ENCODE data around the gene TGFB2. TPM values are rescaled to one million over a fixed set of nuclear protein-coding genes. Genes with fewer than 3 reads are reported as not detected.
A peak's percentile ranks its signal among the peaks of the same experiment; 100 is the strongest.

Gene TGFB2
- total RNA-seq, 1 donor from 2014 or later = 50.6 TPM

DNA sequence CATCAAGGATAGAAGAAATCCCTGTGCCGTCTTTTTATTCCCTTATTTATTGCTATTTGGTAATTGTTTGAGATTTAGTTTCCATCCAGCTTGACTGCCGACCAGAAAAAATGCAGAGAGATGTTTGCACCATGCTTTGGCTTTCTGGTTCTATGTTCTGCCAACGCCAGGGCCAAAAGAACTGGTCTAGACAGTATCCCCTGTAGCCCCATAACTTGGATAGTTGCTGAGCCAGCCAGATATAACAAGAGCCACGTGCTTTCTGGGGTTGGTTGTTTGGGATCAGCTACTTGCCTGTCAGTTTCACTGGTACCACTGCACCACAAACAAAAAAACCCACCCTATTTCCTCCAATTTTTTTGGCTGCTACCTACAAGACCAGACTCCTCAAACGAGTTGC lies 99.0 kb downstream of the TGFB2 start:
- no peak overlapping the region for H3K9ac ChIP-seq (ENCODE audit: low read depth in 1 of 3, low read length in 3 of 3)
- no peaks in the 10 kb centered on the region for H3K9me3 ChIP-seq (ENCODE audit: control insufficient read depth in 3 of 3, low read length in 3 of 3)
- no peak overlapping the region for H3K4me3 ChIP-seq (ENCODE audit: low read length in 3 of 3)
- H3K27ac ChIP-seq (ENCODE audit: low read depth, low read length) = no peak overlapping the region
- H3K27me3 ChIP-seq (ENCODE audit: control insufficient read depth in 3 of 3, insufficient read depth in 3 of 3, low read length in 3 of 3) = no peaks in the 10 kb centered on the region
- H3K36me3 ChIP-seq (ENCODE audit: control insufficient read depth in 3 of 3, insufficient read depth in 3 of 3, low read length in 3 of 3) = no peaks in the 10 kb centered on the region
- peaks cover 11 to 16% (median 15%) of the 10 kb centered on the region in 3 donors for H3K4me1 ChIP-seq (ENCODE audit: control insufficient read depth in 3 of 3, insufficient read depth in 3 of 3, low read length in 3 of 3)

DNA sequence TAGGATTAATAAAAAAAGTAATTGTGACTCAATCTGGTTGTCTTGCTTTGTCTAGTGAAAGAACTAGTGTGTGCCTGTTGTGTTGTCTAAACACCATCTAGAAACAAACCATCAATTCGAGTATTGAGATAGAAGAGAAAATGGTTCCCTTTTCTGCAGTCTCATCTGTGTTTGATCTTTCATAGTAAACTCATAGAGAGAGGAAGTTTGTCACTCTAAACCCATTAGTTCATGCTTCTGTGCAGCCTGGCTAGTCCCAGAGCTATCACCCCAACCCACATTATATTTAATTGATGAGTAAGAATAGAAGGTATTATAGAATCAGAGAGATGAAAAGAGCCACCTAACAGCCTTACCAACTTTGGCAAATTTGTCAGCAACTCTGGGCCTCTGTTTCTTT lies 99.5 kb downstream of the TGFB2 start:
- Histone ChIP-seq H3K9me3 (ENCODE audit: control insufficient read depth in 3 of 3, low read length in 3 of 3) (no peaks in the 10 kb centered on the region), H3K4me3 (ENCODE audit: low read length in 3 of 3) (no peak overlapping the region), H3K27ac (ENCODE audit: low read depth, low read length) (no peak overlapping the region), H3K36me3 (ENCODE audit: control insufficient read depth in 3 of 3, insufficient read depth in 3 of 3, low read length in 3 of 3) (no peaks in the 10 kb centered on the region), H3K27me3 (ENCODE audit: control insufficient read depth in 3 of 3, insufficient read depth in 3 of 3, low read length in 3 of 3) (no peaks in the 10 kb centered on the region), H3K9ac (ENCODE audit: low read depth in 1 of 3, low read length in 3 of 3) (no peak overlapping the region), H3K4me1 (ENCODE audit: control insufficient read depth in 3 of 3, insufficient read depth in 3 of 3, low read length in 3 of 3) (peaks cover 11 to 12% (median 11%) of the 10 kb centered on the region in 3 donors)

GRCh38 chr1:218447010-218447689 lies 102.0 kb downstream of the TGFB2 start:
- no peaks in the 10 kb centered on the region for H3K27me3 ChIP-seq (ENCODE audit: control insufficient read depth in 3 of 3, insufficient read depth in 3 of 3, low read length in 3 of 3)
- no peak overlapping the region for H3K27ac ChIP-seq (ENCODE audit: low read depth, low read length)
- H3K4me3 ChIP-seq (ENCODE audit: low read length in 3 of 3) = no peak overlapping the region
- H3K9me3 ChIP-seq (ENCODE audit: control insufficient read depth in 3 of 3, low read length in 3 of 3) = no peaks in the 10 kb centered on the region
- peaks cover 6 to 7% (median 7%) of the 10 kb centered on the region in 3 donors for H3K4me1 ChIP-seq (ENCODE audit: control insufficient read depth in 3 of 3, insufficient read depth in 3 of 3, low read length in 3 of 3)
- peak overlapping the region in 1 of 3 donors; percentile 23 for H3K9ac ChIP-seq (ENCODE audit: low read depth in 1 of 3, low read length in 3 of 3)
- H3K36me3 ChIP-seq (ENCODE audit: control insufficient read depth in 3 of 3, insufficient read depth in 3 of 3, low read length in 3 of 3) = no peaks in the 10 kb centered on the region

- H3K36me3 ChIP-seq (ENCODE audit: control insufficient read depth in 3 of 3, insufficient read depth in 3 of 3, low read length in 3 of 3) = no peaks in the 10 kb centered on the region
- H3K4me1 ChIP-seq (ENCODE audit: control insufficient read depth in 3 of 3, insufficient read depth in 3 of 3, low read length in 3 of 3) = peaks cover 0 to 9% (median 4%) of the 10 kb centered on the region in 3 donors
- H3K27me3 ChIP-seq (ENCODE audit: control insufficient read depth in 3 of 3, insufficient read depth in 3 of 3, low read length in 3 of 3) = no peaks in the 10 kb centered on the region
- no peak overlapping the region for H3K9ac ChIP-seq (ENCODE audit: low read depth in 1 of 3, low read length in 3 of 3)
- H3K9me3 ChIP-seq (ENCODE audit: control insufficient read depth in 3 of 3, low read length in 3 of 3) = no peaks in the 10 kb centered on the region
- H3K4me3 ChIP-seq (ENCODE audit: low read length in 3 of 3) = no peak overlapping the region
- H3K27ac ChIP-seq (ENCODE audit: low read depth, low read length) = no peak overlapping the region
These were observed 106.3 kb downstream of the TGFB2 start for GRCh38 chr1:218451415-218451814.

DNA sequence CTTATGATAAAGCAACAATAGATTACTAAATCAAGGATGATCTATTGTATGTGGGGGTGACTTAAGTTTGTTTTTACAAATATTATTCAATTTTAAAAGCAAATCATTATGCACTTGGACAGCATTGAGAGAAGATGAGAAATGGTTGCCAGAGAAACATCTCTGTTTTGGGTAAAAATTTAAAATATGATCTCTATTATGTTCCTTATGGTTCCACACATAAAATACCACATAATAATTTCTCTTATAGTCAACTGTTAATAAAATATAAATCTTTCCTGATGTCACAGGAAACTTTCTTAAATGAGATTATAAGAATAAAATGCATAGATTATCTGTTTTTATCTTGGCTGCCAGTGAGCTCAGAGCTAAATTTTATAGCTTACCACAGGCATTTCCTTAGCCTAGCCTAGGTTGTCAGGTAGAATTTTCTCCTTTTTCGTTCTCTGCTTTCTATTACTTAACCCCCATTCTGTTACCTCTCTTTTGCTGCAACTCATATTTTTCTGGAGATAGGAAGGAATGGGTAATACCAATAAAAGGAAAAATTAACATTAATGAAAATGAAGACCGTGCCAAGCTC lies 109.7 kb downstream of the TGFB2 start:
- no peaks in the 10 kb centered on the region for H3K27me3 ChIP-seq (ENCODE audit: control insufficient read depth in 3 of 3, insufficient read depth in 3 of 3, low read length in 3 of 3)

GRCh38 chr1:218456444-218456843 lies 111.3 kb downstream of the TGFB2 start:
- no peak overlapping the region for H3K4me3 ChIP-seq (ENCODE audit: low read length in 3 of 3)
- no peak overlapping the region for H3K9ac ChIP-seq (ENCODE audit: low read depth in 1 of 3, low read length in 3 of 3)
- H3K36me3 ChIP-seq (ENCODE audit: control insufficient read depth in 3 of 3, insufficient read depth in 3 of 3, low read length in 3 of 3) = no peaks in the 10 kb centered on the region
- peaks cover 13 to 18% (median 17%) of the 10 kb centered on the region in 3 donors for H3K4me1 ChIP-seq (ENCODE audit: control insufficient read depth in 3 of 3, insufficient read depth in 3 of 3, low read length in 3 of 3)
- H3K27me3 ChIP-seq (ENCODE audit: control insufficient read depth in 3 of 3, insufficient read depth in 3 of 3, low read length in 3 of 3) = no peaks in the 10 kb centered on the region
- H3K27ac ChIP-seq (ENCODE audit: low read depth, low read length) = no peak overlapping the region
- no peaks in the 10 kb centered on the region for H3K9me3 ChIP-seq (ENCODE audit: control insufficient read depth in 3 of 3, low read length in 3 of 3)

More for the DNA sequence above, 109.7 kb downstream of the TGFB2 start:
- no peak overlapping the region for H3K27ac ChIP-seq (ENCODE audit: low read depth, low read length)
- H3K9ac ChIP-seq (ENCODE audit: low read depth in 1 of 3, low read length in 3 of 3) = no peak overlapping the region
- no peak overlapping the region for H3K4me3 ChIP-seq (ENCODE audit: low read length in 3 of 3)
- H3K9me3 ChIP-seq (ENCODE audit: control insufficient read depth in 3 of 3, low read length in 3 of 3) = no peaks in the 10 kb centered on the region
- no peaks in the 10 kb centered on the region for H3K36me3 ChIP-seq (ENCODE audit: control insufficient read depth in 3 of 3, insufficient read depth in 3 of 3, low read length in 3 of 3)
- H3K4me1 ChIP-seq (ENCODE audit: control insufficient read depth in 3 of 3, insufficient read depth in 3 of 3, low read length in 3 of 3) = peaks cover 5 to 8% (median 8%) of the 10 kb centered on the region in 3 donors

DNA sequence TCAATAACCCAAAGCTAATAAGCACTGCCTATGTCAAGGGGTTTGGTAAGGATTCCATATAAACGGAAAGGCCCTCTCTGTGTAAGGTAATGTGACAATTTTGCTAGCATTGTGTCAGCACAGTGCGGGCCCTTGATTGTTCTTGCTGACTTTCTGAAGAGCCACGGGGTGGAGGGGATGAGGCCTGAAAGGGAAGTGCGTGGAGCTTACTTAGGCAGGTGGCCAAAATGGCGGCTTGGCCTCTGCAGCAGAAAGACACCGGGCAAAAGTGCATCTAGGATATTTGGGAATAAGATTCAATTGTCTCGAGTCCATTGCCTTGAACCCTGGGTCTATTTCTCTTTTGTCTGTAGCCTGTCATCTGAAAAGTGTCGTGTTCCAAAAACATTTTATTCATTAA lies 114.3 kb downstream of the TGFB2 start:
- H3K27me3 ChIP-seq (ENCODE audit: control insufficient read depth in 3 of 3, insufficient read depth in 3 of 3, low read length in 3 of 3) = no peaks in the 10 kb centered on the region
- H3K27ac ChIP-seq (ENCODE audit: low read depth, low read length) = peak overlapping the region; percentile 83
- H3K9me3 ChIP-seq (ENCODE audit: control insufficient read depth in 3 of 3, low read length in 3 of 3) = no peaks in the 10 kb centered on the region
- no peaks in the 10 kb centered on the region for H3K36me3 ChIP-seq (ENCODE audit: control insufficient read depth in 3 of 3, insufficient read depth in 3 of 3, low read length in 3 of 3)
- peak overlapping the region in 2 of 3 donors; percentile 35 for H3K9ac ChIP-seq (ENCODE audit: low read depth in 1 of 3, low read length in 3 of 3)
- H3K4me1 ChIP-seq (ENCODE audit: control insufficient read depth in 3 of 3, insufficient read depth in 3 of 3, low read length in 3 of 3) = peaks cover 29 to 35% (median 30%) of the 10 kb centered on the region in 3 donors
- peak overlapping the region in 1 of 3 donors; percentile 38 for H3K4me3 ChIP-seq (ENCODE audit: low read length in 3 of 3)

DNA sequence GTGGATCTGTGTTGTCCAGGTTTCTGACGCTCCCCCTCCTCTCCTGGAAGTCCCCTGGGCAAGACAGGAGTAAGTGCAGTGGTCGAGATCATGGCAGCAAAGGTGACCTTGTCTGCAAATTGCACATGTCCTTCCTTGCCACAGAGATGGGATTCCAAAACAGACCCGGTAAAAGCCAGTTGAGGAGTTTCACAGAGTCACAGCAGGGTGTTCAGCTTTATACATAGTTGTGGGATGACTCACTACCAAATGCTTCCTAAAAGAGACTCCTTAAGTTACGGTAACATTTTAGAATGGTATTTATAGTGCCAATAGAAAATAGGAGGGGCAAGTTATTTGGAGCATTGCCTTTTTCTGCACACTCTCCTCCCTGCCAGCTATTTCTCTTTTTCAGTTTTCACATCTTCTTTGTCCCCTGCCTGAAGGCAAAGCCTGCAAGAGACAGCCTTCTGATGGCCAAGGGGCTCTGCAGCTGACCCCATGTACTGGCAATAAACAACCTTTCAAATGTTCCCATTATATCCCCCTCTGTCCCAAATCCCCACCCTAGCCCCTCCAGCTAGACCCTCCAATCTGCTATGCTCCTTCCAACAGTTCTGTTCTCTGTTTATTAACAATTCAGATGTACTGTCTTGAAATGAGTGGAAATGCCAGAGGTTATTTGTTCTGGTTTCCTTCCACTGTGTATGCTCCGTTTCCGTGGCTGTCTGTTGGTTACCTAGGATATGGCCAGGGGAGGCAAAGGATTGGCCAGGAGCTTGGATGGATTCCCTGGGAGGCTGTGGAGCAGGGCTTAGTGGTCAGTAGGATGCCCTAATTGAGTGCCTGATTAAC lies 115.0 kb downstream of the TGFB2 start:
- peak overlapping the region; percentile 12 to 38 (median 22) for H3K4me3 ChIP-seq (ENCODE audit: low read length in 3 of 3)
- H3K9me3 ChIP-seq (ENCODE audit: control insufficient read depth in 3 of 3, low read length in 3 of 3) = no peaks in the 10 kb centered on the region
- H3K27ac ChIP-seq (ENCODE audit: low read depth, low read length) = peak overlapping the region; percentile 83
- peaks cover 29 to 35% (median 30%) of the 10 kb centered on the region in 3 donors for H3K4me1 ChIP-seq (ENCODE audit: control insufficient read depth in 3 of 3, insufficient read depth in 3 of 3, low read length in 3 of 3)
- H3K36me3 ChIP-seq (ENCODE audit: control insufficient read depth in 3 of 3, insufficient read depth in 3 of 3, low read length in 3 of 3) = no peaks in the 10 kb centered on the region
- peak overlapping the region; percentile 24 to 41 (median 35) for H3K9ac ChIP-seq (ENCODE audit: low read depth in 1 of 3, low read length in 3 of 3)
- no peaks in the 10 kb centered on the region for H3K27me3 ChIP-seq (ENCODE audit: control insufficient read depth in 3 of 3, insufficient read depth in 3 of 3, low read length in 3 of 3)

DNA sequence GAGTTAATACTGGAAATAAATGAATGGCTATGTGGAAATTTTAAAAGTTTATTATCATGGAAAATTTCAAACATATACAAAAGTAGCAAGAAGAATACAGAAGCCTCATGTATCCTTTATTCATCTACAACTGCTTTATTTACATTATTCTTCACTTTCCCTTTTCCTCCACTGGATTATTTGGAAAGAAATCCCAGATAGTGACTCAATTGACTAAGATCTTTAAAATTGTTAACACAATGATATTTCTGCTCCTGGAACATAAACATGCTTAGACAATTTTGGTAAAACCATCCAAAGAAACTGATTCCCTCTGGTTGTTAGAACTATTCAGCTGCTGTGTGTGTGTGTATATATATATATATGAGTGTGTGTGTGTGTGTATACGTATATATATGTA lies 116.2 kb downstream of the TGFB2 start:
- H3K4me1 ChIP-seq (ENCODE audit: control insufficient read depth in 3 of 3, insufficient read depth in 3 of 3, low read length in 3 of 3) = peaks cover 32 to 41% (median 35%) of the 10 kb centered on the region in 3 donors
- H3K4me3 ChIP-seq (ENCODE audit: low read length in 3 of 3) = no peak overlapping the region
- H3K36me3 ChIP-seq (ENCODE audit: control insufficient read depth in 3 of 3, insufficient read depth in 3 of 3, low read length in 3 of 3) = no peaks in the 10 kb centered on the region
- H3K9ac ChIP-seq (ENCODE audit: low read depth in 1 of 3, low read length in 3 of 3) = no peak overlapping the region
- peak overlapping the region; percentile 2 for H3K27ac ChIP-seq (ENCODE audit: low read depth, low read length)
- no peaks in the 10 kb centered on the region for H3K27me3 ChIP-seq (ENCODE audit: control insufficient read depth in 3 of 3, insufficient read depth in 3 of 3, low read length in 3 of 3)
- H3K9me3 ChIP-seq (ENCODE audit: control insufficient read depth in 3 of 3, low read length in 3 of 3) = no peaks in the 10 kb centered on the region

DNA sequence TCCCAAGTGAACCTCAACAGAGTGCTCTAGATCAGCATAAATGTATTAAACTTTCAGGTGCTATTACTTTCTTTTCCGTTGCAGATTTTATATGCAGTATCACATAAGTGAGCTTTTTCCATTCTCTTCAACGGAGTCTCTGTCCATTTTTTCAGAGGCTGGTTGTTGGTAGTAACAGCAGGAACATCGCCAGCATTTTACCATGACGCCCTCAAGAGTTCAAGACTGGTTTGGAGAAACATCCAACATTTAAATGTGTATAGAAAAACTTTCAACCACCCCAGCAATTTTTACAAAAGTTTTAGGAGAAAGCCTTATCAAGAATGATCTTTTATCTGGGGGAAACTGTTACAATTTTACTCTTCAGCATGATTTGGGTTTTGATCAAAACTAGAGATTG lies 117.0 kb downstream of the TGFB2 start:
- Histone ChIP-seq H3K4me3 (ENCODE audit: low read length in 3 of 3) (no peak overlapping the region), H3K4me1 (ENCODE audit: control insufficient read depth in 3 of 3, insufficient read depth in 3 of 3, low read length in 3 of 3) (peaks cover 36 to 48% (median 37%) of the 10 kb centered on the region in 3 donors), H3K27me3 (ENCODE audit: control insufficient read depth in 3 of 3, insufficient read depth in 3 of 3, low read length in 3 of 3) (no peaks in the 10 kb centered on the region), H3K9ac (ENCODE audit: low read depth in 1 of 3, low read length in 3 of 3) (peak overlapping the region in 1 of 3 donors; percentile 29), H3K9me3 (ENCODE audit: control insufficient read depth in 3 of 3, low read length in 3 of 3) (no peaks in the 10 kb centered on the region), H3K27ac (ENCODE audit: low read depth, low read length) (peak overlapping the region; percentile 81), H3K36me3 (ENCODE audit: control insufficient read depth in 3 of 3, insufficient read depth in 3 of 3, low read length in 3 of 3) (no peaks in the 10 kb centered on the region)

Measured in skeletal muscle tissue (tissue), 4 donors.